NOMO-1 (cell line): ENCODE results near the gene MMD2.
"Not testable (repeated sequence)": the region's sequence is repeated elsewhere in the genome, so short reads cannot be mapped to it uniquely, and the experiment has no call there.

Experiments used
- DNase-seq, 2 experiments: peaks; one replicate each; lab custom pipeline; 2025; ENCODE audit not compliant: unreplicated experiment in 2 of 2; lab: John Stamatoyannopoulos, UW

MMD2 gene

DNA sequence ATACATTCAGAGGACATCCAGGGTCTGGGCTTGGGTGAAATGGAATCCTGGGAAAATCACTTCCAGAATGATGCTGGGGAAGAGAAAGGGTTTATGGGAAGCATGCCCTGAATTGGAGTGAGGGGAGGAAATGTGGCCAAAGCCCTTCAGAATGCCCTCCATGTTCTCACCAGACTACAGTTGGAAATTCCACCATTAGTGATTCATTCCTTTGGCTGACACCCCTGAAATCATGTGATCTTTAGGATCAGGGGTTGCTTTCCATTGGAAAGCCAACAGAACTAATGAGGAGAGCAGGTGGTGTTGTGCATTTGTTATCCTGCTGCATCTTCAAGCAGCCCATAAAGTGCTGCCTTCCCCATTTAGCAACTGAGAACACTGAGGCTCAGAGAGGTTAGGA lies 54.6 kb downstream of the MMD2 start:
- no peak for DNase-seq

DNA sequence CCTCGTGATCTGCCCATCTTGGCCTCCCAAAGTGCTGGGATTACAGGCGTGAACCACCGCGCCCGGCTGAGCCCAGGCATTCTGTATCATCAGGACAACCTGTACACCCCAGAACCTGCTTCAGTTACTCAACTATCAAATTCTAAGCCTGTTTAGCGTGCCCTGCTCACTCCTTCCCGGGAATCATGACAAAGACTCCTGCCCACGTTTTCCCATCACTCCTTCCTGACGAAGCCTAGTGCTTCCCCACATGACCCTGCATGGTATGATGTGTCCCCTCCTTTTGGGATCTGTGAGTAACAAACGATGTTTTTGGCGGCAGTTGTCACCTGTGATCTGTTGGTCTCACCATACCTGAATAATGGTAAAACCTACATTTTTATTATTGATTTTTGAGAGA lies 63.2 kb downstream of the MMD2 start:
- DNase-seq, result no peak

DNA sequence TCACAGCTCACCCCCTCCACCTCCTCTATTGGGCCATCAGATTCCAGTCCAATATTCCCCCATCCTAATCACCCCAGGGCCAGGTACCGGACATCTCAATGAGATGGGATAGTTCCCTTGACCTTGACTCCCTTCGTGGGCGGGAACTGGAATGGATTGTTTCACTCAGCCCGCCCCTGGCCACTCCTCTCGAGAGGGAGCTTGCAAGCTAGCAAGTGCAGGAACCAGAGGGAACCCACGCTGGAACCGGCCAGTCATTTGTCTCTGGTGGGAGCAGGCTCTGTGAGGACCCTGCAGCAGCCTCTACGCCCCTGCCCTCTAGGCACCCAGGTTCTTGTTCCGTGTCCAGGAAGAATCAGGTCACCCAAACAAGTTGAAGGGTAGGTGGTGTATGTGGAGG lies 64.5 kb downstream of the MMD2 start:
- no peak for DNase-seq

GRCh38 chr7:4893929-4894475 lies 65.0 kb downstream of the MMD2 start:
- DNase-seq, result no peak

DNA sequence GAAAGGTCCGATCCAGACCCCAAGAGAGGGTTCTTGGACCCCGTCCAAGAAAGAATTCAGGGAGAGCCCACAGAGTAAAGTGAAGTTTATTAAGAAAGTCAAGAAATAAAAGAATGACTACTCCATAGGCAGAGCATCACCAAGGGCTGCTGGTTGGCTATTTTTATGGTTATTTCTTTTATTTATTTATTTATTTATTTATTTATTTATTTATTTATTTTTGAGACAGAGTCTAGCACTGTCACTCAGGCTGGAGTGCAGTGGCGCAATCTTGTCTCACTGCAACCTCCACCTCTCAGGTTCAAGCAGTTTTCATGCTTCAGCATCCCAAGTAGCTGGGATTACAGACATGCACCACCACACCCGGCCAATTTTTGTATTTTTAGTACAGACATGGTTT lies 65.8 kb downstream of the MMD2 start:
- DNase-seq, result not testable (repeated sequence)

DNA sequence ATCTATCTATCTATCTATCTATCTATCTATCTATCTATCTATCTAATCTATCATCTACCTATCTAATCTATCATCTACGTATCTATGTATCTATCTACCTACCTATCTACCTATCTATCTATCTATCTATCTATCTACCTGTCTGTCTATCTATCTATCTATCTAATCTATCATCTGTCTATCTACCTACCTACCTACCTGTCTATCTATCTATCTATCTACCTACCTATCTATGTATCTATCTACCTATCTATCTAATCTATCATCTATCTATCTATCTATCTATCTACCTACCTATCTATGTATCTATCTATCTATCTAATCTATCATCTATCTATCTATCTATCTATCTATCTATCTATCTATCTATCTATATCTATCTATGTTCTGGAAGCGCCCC lies 67.5 kb downstream of the MMD2 start:
- not testable (repeated sequence) for DNase-seq

DNA sequence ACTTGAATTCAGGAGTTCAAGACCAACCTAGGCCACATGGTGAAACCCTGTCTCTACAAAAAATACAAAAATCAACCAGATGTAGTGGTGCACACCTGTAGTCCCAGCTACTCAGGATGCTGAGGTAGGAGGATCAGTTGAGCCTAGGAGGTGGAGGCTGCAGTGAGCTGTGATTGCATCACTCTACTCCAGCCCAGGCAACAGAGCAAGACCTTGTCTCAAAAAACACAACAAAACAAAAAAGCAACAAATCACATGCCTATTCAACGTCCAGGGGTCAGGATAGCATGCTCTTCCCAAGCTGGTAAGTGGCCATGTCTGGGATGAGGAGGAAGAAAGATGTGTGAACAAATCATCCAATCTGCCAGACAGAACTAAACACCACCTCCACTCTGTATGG lies 69.3 kb downstream of the MMD2 start:
- no peak for DNase-seq

DNA sequence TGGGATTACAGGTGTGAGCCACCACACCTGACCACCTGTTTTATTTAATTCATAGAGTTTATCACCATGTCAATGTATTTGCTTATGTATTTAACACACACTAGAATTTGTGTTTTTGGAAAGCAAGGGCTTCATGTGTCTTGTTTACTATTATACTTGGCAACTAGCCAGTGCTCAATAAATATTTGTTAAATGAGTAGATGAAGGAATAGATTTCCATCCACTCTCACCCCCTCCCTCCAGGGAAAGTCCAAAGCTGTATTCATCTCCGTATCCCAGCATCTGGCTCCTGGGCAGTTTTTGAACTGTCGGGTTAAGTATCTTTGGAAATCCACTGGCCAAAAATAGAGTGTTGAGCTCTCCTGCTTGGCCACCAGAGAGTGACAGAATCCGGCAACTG lies 70.8 kb downstream of the MMD2 start:
- DNase-seq, result no peak

GRCh38 chr7:4886671-4887070 lies 72.3 kb downstream of the MMD2 start:
- DNase-seq, result no peak

GRCh38 chr7:4885317-4885807 lies 73.6 kb downstream of the MMD2 start:
- DNase-seq, result no peak

- DNase-seq, result no peak
Measured at GRCh38 chr7:4884164-4884563, 74.8 kb downstream of the MMD2 start.

DNA sequence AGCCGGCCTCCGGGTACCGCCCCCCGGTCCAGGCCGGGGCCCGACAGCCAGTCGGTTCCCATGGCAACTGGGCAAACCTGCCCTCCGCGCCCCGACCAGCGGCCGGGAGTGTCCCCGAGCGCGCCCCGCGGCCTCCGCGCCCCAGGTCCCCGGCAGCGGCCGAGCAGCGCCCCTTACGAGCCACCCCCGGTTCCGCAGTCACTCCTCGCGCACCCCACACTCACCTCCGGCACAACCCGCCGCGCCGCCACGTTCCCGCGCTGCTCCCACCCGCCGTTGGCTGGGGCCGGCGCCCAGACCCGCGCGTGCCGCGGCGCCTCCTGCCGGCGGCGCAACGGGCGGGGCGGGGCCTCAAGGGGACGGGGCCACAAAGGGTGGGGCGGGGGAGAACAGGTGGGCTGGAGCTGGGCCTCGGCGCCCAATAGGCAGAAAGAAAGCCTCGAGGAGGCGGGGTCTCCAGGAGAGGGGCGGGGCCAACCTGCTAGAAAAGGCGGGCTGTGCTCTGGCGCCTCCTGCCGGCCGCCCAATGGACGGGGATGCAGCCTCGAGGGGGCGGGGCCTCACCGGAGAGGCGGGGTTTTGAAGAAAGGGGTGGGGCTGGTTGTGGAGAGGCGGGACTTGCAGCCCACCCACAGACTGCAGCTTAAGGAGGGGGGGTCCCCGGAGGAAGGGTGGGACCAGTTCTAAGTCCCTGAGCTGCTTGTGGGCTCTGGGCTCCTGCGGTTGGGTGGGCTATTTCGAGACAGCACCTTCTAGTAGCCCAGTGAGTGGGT lies 75.4 kb downstream of the MMD2 start, which contains the start of gene RADIL:
Gene RADIL, minus strand, starts transcription at position 345 of the 773 bp plus-strand sequence. CDS start 5,577 bp downstream, outside the sequence.
- peak; percentile 44 to 69 for DNase-seq

DNA sequence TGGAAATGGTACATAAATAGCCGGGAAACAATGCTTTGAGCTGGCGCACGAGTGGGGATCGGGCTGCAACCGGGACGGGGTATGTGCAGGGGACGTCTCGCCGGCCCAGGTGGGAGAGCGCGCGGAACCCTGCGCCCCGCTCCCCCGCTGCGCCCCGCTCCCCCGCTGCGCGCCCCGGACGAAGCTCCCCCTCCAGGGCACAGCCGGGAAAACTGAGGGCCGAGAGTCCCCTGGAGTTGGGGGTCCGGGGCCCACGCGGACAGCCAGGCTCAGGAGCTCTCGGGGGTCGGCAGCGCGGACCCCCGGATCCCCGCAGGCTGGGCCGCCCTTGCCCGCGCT lies 76.0 kb downstream of the MMD2 start:
- no peak for DNase-seq

- no peak for DNase-seq
Measured at GRCh38 chr7:4882169-4883032, 76.6 kb downstream of the MMD2 start.

DNA sequence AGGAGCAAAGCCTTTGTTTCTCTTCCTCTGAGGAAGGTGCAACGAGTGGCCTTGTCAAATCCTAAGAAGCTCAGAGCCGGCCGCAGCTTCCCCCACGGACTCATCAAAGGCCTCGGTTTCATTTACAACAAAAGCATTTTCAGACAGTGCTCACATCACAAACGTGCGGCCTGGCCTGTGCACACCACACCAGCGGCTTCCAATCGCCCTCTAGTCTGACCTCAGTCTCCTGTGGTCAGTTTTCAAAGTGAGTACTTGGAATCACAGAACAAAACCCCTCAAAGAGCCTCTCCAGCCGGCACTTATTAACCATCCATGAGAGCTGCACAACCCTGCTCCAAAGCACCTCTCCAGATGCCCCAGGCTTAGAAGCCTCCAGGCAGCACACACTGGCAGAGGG lies 78.8 kb downstream of the MMD2 start:
- no peak for DNase-seq

DNA sequence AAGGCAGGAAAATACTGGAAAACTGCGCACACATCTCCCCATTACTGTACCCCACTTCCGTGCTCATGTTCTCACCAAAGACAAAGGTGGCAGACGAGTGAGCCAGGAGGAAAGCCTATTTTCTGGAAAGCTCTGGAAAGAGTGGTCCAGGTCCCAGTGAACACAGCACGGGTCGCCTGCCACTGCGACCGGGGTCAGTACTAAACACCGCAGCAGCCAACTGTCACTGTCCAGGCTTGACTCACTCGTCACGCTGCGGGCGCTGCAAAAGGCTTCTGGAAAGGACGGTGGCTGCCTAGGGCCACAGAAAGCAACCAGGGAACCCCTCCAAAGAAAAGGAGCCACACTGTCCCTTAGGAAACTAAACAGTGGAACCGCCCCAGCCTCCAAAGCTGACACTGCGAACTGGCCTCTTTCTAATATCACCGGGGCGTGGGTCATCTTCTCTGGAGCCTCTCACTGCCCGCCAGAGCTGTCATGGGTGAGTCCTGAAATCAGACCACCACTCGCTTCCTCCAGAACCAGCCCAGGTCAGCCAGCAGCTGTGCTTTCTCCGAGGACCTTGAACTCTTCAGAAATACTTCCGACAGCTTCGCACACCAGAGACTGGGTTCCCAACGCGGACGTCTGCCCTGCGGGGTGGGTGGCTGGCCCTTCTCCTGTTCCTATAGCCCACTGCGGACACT lies 79.4 kb downstream of the MMD2 start:
- DNase-seq, result no peak

- no peak for DNase-seq
Measured at GRCh38 chr7:4878336-4879335, 80.4 kb downstream of the MMD2 start.

DNA sequence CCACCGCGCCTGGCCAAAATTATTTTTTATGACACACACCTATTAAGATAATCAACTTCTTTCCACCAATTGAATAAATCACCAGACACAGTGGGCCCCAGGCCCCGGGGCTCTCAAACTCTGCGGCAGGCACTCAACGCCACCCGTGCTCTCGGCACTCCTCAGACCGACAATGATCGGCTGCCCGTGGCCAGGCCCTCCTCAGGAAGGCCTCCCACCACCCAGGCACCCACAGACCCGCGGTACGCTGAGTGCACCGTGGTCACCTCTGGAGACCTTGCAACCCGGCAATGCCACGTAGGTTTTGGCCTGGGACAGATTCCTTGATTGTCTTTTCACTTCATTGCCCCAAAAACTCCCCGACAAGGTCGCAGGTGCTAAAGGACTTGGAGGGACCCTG lies 82.4 kb downstream of the MMD2 start:
- DNase-seq, result no peak

GRCh38 chr7:4875391-4875790 lies 83.6 kb downstream of the MMD2 start:
- no peak for DNase-seq
